ENCODE measurements around the gene PFDN2. TPM values are rescaled to one million over a fixed set of nuclear protein-coding genes. Genes with fewer than 3 reads are reported as not detected.

Gene PFDN2
- total and polyA plus RNA-seq, 2 donors (not counting 3 experiments of a cell fraction or from before 2014, with no cell fraction given), result 104 to 157 TPM

DNA sequence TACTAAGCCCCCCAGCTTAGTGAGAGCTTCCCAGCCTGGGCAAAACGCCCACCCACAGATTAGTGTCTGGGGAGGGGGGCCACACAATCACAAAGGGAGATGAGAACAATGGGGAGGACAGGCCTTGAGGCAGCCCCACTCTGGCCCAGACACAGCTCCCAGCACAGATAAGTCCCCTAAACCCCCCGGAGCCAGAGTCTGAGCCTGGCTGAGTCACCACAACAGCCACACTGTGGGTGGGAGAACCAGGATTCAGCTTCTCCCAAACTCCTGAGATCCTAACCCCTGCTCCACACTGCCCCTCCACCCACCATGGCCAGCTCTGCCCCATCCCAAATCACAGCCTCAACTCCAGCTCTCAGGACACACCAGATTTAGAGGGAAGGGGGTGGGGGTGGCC, 32.7 kb downstream of the PFDN2 start:
- Histone ChIP-seq H4K20me1 (replicated peaks; ENCODE audit: control insufficient read depth, extremely low read depth, insufficient read depth, low read length) (no peaks in the 10 kb centered on the region), H2AFZ (ENCODE audit: low read depth, low read length) (no peak overlapping the region), H3K9ac (replicated peaks; ENCODE audit: extremely low read depth, insufficient read depth, low read length) (no peak overlapping the region), H3K4me2 (ENCODE audit: insufficient read depth, low read length) (no peak overlapping the region), H3K4me3 (replicated peaks in 1 of 3; ENCODE audit: insufficient read depth in 1 of 3, low read depth in 1 of 3, low read length in 3 of 3) (no peak overlapping the region), H3K36me3 (ENCODE audit: control insufficient read depth in 2 of 2, extremely low read depth in 1 of 2, insufficient read depth in 2 of 2, low read length in 2 of 2) (no peaks in the 10 kb centered on the region), H3K27me3 (ENCODE audit: control insufficient read depth in 2 of 2, insufficient read depth in 2 of 2, low read length in 2 of 2) (no peaks in the 10 kb centered on the region), H3K9me3 (replicated peaks; ENCODE audit: control insufficient read depth, insufficient read depth, low read length) (no peaks in the 10 kb centered on the region), H3K27ac (ENCODE audit: insufficient read depth, low read depth, low read length) (no peak overlapping the region), H3K79me2 (ENCODE audit: control insufficient read depth, insufficient read depth, low read length) (no peaks in the 10 kb centered on the region), H3K9me1 (replicated peaks; ENCODE audit: control insufficient read depth, extremely low read depth, insufficient read depth, low read length) (no peaks in the 10 kb centered on the region), H3K4me1 (ENCODE audit: control insufficient read depth, extremely low read depth, insufficient read depth, low read length) (no peaks in the 10 kb centered on the region)
- TF ChIP-seq FOS (IDR thresholded peaks at IDR 0.05; ENCODE audit: borderline replicate concordance, insufficient read depth, low read length) (no peak), GATA2 (IDR thresholded peaks at IDR 0.05; ENCODE audit: insufficient read depth, insufficient read length, low read depth, low read length) (no peak), POLR2AphosphoS5 (IDR thresholded peaks at IDR 0.05; ENCODE audit: insufficient read depth, low read depth, low read length) (no peak), CTCF (IDR thresholded peaks at IDR 0.05; ENCODE audit: extremely low read depth in 1 of 2, insufficient read depth in 1 of 2, low read depth in 1 of 2, low read length in 2 of 2) (no peak), JUN (IDR thresholded peaks at IDR 0.05; ENCODE audit: borderline replicate concordance, insufficient read depth, insufficient read length, low read depth) (no peak), EZH2 (IDR thresholded peaks at IDR 0.05; ENCODE audit: borderline replicate concordance, low read depth, low read length, severe bottlenecking) (no peak), MYC (IDR thresholded peaks at IDR 0.05; ENCODE audit: low read depth, low read length) (no peak)
- TF ChIP-seq, protein P1, sequence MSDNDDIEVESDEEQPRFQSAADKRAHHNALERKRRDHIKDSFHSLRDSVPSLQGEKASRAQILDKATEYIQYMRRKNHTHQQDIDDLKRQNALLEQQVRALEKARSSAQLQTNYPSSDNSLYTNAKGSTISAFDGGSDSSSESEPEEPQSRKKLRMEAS (IDR thresholded peaks at IDR 0.05; ENCODE audit: insufficient read depth, insufficient read length), result no peak
- no peak for FAIRE-seq
- intact Hi-C loops (cut with micrococcal nuclease) (no loop called here), dilution Hi-C loops (cut with MboI; ENCODE audit: extremely low pct_ligation_motif_present, low sequenced_read_pairs) (no loop called here)
- CTCF ChIA-PET, result interaction anchor here (1.0 to 1.1 kb wide), 2 partner anchors 11 to 12 kb away, joined by 4 to 6 read pairs; no protein-coding TSS in a partner anchor
- BruUV-seq (replicated peaks), result no TSS peak
- POLR2A ChIA-PET, result no interaction called here
- DNase-seq (ENCODE audit: low read depth, low spot score), result no peak
